Natural killer cell (primary cell): ENCODE measurements around the gene PDC. TPM values are rescaled to one million over a fixed set of nuclear protein-coding genes. Genes with fewer than 3 reads are reported as not detected.

Source experiments
- ATAC-seq, 3 donors: fragments of 150-1000 bp in 2 of 3; fragments of 200-7000 bp in 1 of 3; cut with Tn5 transposase; 1 replicate in 1 of 3; 2 replicates in 2 of 3; pipeline ENCODE4 v1.10.0; 2021; ENCODE audit warnings: mild to moderate bottlenecking in 2 of 3, moderate library complexity in 2 of 3
- DNase-seq, 2 donors: peaks; one replicate each; pipeline versions ENCODE4 v3.0.0 to v3.0.0-alpha.2; 2013 to 2021; ENCODE audit warnings: mixed read lengths in 1 of 2
- H3K27ac ChIP-seq: one replicate; pipeline ENCODE4 v1.5.1; 2013; ENCODE audit warnings: mild to moderate bottlenecking, low read length
- H3K27me3 ChIP-seq: one replicate; pipeline ENCODE4 v1.6.1; 2013; ENCODE audit warnings: low read length; ENCODE audit not compliant: control insufficient read depth, insufficient read depth
- H3K36me3 ChIP-seq: one replicate; pipeline ENCODE4 v1.6.1; 2013; ENCODE audit warnings: low read length; ENCODE audit not compliant: control insufficient read depth, insufficient read depth
- H3K4me1 ChIP-seq: one replicate; pipeline ENCODE4 v1.6.1; 2013; ENCODE audit warnings: low read length; ENCODE audit not compliant: control insufficient read depth, insufficient read depth
- H3K4me3 ChIP-seq: one replicate; pipeline ENCODE4 v1.5.1; 2013; ENCODE audit warnings: low read length
- H3K9me3 ChIP-seq: one replicate; pipeline ENCODE4 v1.6.1; 2013; ENCODE audit warnings: low read length; ENCODE audit not compliant: control insufficient read depth, insufficient read depth
- H3K27ac Mint-ChIP-seq, 2 donors: one replicate each; pipeline ENCODE4 v1.8.0; 2022; ENCODE audit warnings: mild to moderate bottlenecking in 2 of 2, mixed read lengths in 2 of 2, moderate library complexity in 1 of 2
- H3K27me3 Mint-ChIP-seq, 2 donors: one replicate each; pipeline ENCODE4 v1.8.0; 2022; ENCODE audit warnings: low read depth in 2 of 2, mixed read lengths in 2 of 2
- H3K36me3 Mint-ChIP-seq: one replicate; pipeline ENCODE4 v1.8.0; 2022; ENCODE audit warnings: mixed read lengths
- H3K4me1 Mint-ChIP-seq, 2 donors: one replicate each; pipeline ENCODE4 v1.8.0; 2022; ENCODE audit warnings: mixed read lengths in 2 of 2
- H3K4me3 Mint-ChIP-seq: one replicate; pipeline ENCODE4 v1.8.0; 2022; ENCODE audit warnings: mild to moderate bottlenecking, moderate library complexity, mixed read lengths
- H3K9me3 Mint-ChIP-seq, 2 donors: one replicate each; pipeline ENCODE4 v1.8.0; 2022; ENCODE audit warnings: mixed read lengths in 2 of 2
- WGBS: methylation state at CpG from one replicate; pipeline ENCODE4 v1.1.7; 2013; ENCODE audit warnings: missing lambda C conversion rate; ENCODE audit not compliant: insufficient coverage; 5-methylcytosine and 5-hydroxymethylcytosine counted together
- intact Hi-C: fragments of 100-400 bp; cut with micrococcal nuclease; formaldehyde crosslinking; loops from one replicate; pipeline ENCODE4 v1.14.2; 2022
- total RNA-seq, 4 donors: library from RNA; stranded (reverse); fragments of 120-200 nt in 1 of 4; gene quantifications; one replicate each; pipeline versions ENCODE4 v1.2.3 to v1.2.4, GENCODE V29; 2013 to 2022
- TF ChIP-seq, protein P1 (sequence below): fragments of 200-600 bp; IDR thresholded peaks from one replicate; pipeline ENCODE4 v1.8.0; 2022; ENCODE audit warnings: antibody characterized with exemption

The PDC gene
- total RNA-seq = not detected
- total RNA-seq (2013) = not detected

- Histone ChIP-seq H3K4me1 (no peaks in the 10 kb centered on the region), H3K27ac (no peak within 1 kb of the TSS), H3K9me3 (no peaks in the 10 kb centered on the region), H3K36me3 (no peaks in the 10 kb centered on the region), H3K27me3 (no peaks in the 10 kb centered on the region), H3K4me3 (no peak within 1 kb of the TSS)
- Mint-ChIP-seq H3K4me3 (no peak within 1 kb of the TSS), H3K9me3 (no peaks in the 10 kb centered on the region), H3K27ac (no peak within 1 kb of the TSS), H3K27me3 (no peaks in the 10 kb centered on the region), H3K36me3 (no peaks in the 10 kb centered on the region), H3K4me1 (no peaks in the 10 kb centered on the region)
- intact Hi-C loops = no loop called here
- DNase-seq (no peak), ATAC-seq (no peak)
- 90% methylated on average over 1 of the region's 2 CpGs for WGBS
- TF ChIP-seq, protein P1, sequence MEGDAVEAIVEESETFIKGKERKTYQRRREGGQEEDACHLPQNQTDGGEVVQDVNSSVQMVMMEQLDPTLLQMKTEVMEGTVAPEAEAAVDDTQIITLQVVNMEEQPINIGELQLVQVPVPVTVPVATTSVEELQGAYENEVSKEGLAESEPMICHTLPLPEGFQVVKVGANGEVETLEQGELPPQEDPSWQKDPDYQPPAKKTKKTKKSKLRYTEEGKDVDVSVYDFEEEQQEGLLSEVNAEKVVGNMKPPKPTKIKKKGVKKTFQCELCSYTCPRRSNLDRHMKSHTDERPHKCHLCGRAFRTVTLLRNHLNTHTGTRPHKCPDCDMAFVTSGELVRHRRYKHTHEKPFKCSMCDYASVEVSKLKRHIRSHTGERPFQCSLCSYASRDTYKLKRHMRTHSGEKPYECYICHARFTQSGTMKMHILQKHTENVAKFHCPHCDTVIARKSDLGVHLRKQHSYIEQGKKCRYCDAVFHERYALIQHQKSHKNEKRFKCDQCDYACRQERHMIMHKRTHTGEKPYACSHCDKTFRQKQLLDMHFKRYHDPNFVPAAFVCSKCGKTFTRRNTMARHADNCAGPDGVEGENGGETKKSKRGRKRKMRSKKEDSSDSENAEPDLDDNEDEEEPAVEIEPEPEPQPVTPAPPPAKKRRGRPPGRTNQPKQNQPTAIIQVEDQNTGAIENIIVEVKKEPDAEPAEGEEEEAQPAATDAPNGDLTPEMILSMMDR = no peak
These were observed at the start of gene PDC for GRCh38 chr1:186461014-186461413. PDC (minus strand) TSS chr1:186461114; CDS start chr1:186449459, 11,655 bp downstream.

DNA sequence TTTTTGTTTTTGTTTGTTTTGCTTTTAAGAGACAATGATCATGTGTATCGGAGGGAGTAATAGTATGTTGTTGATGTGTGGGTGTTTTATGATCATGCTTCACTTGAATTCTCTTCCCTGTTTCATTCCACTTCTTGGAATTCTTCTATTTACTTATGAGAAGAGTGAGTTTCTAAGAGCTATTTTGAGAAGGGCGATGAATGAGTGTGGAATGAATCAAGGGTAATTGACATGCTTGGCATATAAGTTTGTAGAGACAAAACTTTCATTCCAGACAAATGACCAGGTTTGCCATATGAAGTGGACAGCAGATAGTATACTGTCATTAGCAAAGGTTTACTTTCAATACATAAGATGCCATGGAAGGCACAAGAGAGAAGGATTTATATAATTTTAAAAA, 42.3 kb upstream of the PDC start:
- Mint-ChIP-seq H3K9me3 (peaks cover 6 to 12% of the 10 kb centered on the region in 2 donors), H3K4me1 (no peaks in the 10 kb centered on the region), H3K27me3 (no peaks in the 10 kb centered on the region), H3K27ac (no peak overlapping the region), H3K36me3 (peaks cover 22% of the 10 kb centered on the region), H3K4me3 (no peak overlapping the region)
- no peak for ATAC-seq
- DNase-seq = no peak
- Histone ChIP-seq H3K27ac (no peak overlapping the region), H3K36me3 (no peaks in the 10 kb centered on the region), H3K4me1 (no peaks in the 10 kb centered on the region), H3K27me3 (no peaks in the 10 kb centered on the region), H3K9me3 (no peaks in the 10 kb centered on the region), H3K4me3 (no peak overlapping the region)
- intact Hi-C loops = no loop called here
- TF ChIP-seq, protein P1 = no peak
- 95% methylated on average over 2 of the region's 2 CpGs for WGBS

GRCh38 chr1:186502087-186502486, 41.2 kb upstream of the PDC start:
- Mint-ChIP-seq H3K9me3 (peaks cover 6 to 12% of the 10 kb centered on the region in 2 donors), H3K27ac (no peak overlapping the region), H3K4me1 (no peaks in the 10 kb centered on the region), H3K27me3 (no peaks in the 10 kb centered on the region), H3K4me3 (no peak overlapping the region), H3K36me3 (peaks cover 22% of the 10 kb centered on the region)
- H3K36me3 ChIP-seq = no peaks in the 10 kb centered on the region
- ATAC-seq (no peak), DNase-seq (no peak)
- H3K4me3 ChIP-seq = no peak overlapping the region
- no peak overlapping the region for H3K27ac ChIP-seq
- H3K27me3 ChIP-seq = no peaks in the 10 kb centered on the region
- TF ChIP-seq, protein P1 = no peak
- no peaks in the 10 kb centered on the region for H3K9me3 ChIP-seq
- no peaks in the 10 kb centered on the region for H3K4me1 ChIP-seq
- intact Hi-C loops = no loop called here

DNA sequence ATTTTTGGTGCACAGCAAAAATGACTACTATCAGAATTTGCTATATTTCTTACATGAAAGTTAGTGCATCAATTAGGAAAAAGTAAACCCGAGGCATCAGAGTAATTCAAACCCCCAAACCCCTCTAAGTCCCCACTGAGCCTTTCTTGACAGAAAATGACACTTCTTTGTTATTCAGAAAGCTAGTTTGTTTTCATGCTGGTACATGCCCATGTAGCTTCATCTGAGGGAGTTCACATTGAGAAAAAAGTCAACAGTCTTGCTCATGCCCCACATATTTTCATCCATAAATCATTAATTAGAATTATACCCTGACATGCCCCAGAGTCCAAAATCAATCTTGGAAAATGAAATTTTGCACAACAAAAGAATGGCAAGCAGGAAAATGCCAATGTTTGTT, 39.9 kb upstream of the PDC start:
- peaks cover 11% of the 10 kb centered on the region for H3K36me3 Mint-ChIP-seq
- Histone ChIP-seq H3K36me3 (no peaks in the 10 kb centered on the region), H3K27me3 (no peaks in the 10 kb centered on the region), H3K9me3 (no peaks in the 10 kb centered on the region), H3K27ac (no peak overlapping the region), H3K4me1 (no peaks in the 10 kb centered on the region), H3K4me3 (no peak overlapping the region)
- peaks cover 5 to 11% of the 10 kb centered on the region in 2 donors for H3K9me3 Mint-ChIP-seq
- DNase-seq = no peak
- no peaks in the 10 kb centered on the region for H3K27me3 Mint-ChIP-seq
- TF ChIP-seq, protein P1 = no peak
- no peak for ATAC-seq
- intact Hi-C loops = no loop called here
- no peaks in the 10 kb centered on the region for H3K4me1 Mint-ChIP-seq
- H3K27ac Mint-ChIP-seq = no peak overlapping the region
- WGBS = 45% methylated on average over 1 of the region's 1 CpG
- H3K4me3 Mint-ChIP-seq = no peak overlapping the region
